Measurements from ENCODE around the gene PLEKHM2. TPM values are rescaled to one million over a fixed set of nuclear protein-coding genes. Genes with fewer than 3 reads are reported as not detected.
A peak's percentile ranks its signal among the peaks of the same experiment; 100 is the strongest.

The PLEKHM2 gene
- total RNA-seq, 1 experiment from 2014 or later = 33.3 TPM

DNA sequence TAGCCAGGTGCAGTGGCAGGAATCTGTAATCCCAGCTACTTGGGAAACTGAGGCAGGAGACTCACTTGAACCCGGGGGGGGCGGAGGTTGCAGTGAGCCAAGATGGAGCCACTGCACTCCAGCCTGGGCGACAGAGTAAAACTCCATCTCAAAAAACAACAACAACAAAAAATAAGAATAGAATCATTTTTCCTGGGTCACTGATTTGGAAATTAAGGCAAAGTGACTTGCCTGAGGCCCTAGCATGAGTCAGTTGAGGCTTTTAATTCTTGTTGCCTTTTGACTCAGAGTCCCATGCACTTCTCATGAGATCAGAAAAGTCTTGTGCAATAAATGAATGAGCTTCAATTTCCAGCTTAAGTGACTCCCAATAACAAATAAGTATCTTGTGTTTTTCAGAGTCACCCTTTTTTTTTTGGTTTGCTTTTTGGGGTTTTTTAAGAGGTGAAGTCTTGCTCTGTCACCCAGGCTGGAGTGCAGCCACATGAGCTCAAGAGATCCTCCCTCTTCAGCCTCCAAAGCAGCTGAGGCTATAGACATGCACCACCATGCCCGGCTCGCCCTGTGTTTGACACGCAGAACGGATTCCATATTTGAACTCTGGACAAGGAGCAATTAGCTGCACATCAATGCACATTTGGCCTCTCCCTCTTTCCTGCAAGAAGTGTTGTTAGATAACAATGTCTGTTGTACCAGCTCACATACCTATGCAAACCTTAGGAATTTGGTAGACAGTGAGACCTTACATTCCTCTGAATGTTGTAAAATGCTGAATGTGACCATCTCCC is 3.4 kb upstream of the PLEKHM2 start:
- H3K36me3 ChIP-seq (ENCODE audit: control insufficient read depth, insufficient read depth, low read length) = no peaks in the 10 kb centered on the region
- Mint-ChIP-seq H3K4me3 (ENCODE audit: unreplicated experiment) (no peak overlapping the region), H3K27ac (ENCODE audit: unreplicated experiment) (peak overlapping the region; percentile 56), H3K4me1 (ENCODE audit: low read depth, unreplicated experiment) (peaks cover 38% of the 10 kb centered on the region), H3K9me3 (ENCODE audit: unreplicated experiment) (no peaks in the 10 kb centered on the region), H3K27me3 (ENCODE audit: insufficient read depth, unreplicated experiment) (no peaks in the 10 kb centered on the region), H3K36me3 (ENCODE audit: insufficient read depth, unreplicated experiment) (no peaks in the 10 kb centered on the region)
- H3K27me3 ChIP-seq (replicated peaks; ENCODE audit: control insufficient read depth, insufficient read depth, low read length) = no peaks in the 10 kb centered on the region
- 0 out of 2 replicates have a peak, but pooled peaks cover 5% of the 10 kb centered on the region for H3K9me3 ChIP-seq
- POLR2A ChIA-PET = no interaction called here
- CTCF ChIA-PET = interaction anchor here (0.6 kb wide), 1 partner anchor 472 kb away, joined by 3 read pairs; no protein-coding TSS in a partner anchor
- TF ChIP-seq, protein P1, sequence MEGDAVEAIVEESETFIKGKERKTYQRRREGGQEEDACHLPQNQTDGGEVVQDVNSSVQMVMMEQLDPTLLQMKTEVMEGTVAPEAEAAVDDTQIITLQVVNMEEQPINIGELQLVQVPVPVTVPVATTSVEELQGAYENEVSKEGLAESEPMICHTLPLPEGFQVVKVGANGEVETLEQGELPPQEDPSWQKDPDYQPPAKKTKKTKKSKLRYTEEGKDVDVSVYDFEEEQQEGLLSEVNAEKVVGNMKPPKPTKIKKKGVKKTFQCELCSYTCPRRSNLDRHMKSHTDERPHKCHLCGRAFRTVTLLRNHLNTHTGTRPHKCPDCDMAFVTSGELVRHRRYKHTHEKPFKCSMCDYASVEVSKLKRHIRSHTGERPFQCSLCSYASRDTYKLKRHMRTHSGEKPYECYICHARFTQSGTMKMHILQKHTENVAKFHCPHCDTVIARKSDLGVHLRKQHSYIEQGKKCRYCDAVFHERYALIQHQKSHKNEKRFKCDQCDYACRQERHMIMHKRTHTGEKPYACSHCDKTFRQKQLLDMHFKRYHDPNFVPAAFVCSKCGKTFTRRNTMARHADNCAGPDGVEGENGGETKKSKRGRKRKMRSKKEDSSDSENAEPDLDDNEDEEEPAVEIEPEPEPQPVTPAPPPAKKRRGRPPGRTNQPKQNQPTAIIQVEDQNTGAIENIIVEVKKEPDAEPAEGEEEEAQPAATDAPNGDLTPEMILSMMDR (IDR thresholded peaks at IDR 0.05; ENCODE audit: insufficient read depth in 1 of 2, low read depth in 1 of 2, low read length in 1 of 2, severe bottlenecking in 1 of 2, unreplicated experiment in 1 of 2) = no peak
- no peak overlapping the region for H3K4me3 ChIP-seq (ENCODE audit: low read depth, low read length)
- peaks cover 32% of the 10 kb centered on the region for H3K4me1 ChIP-seq
- peak; percentile 33 to 55 for DNase-seq
- intact Hi-C loops (cut with micrococcal nuclease; ENCODE audit: unreplicated experiment) = loop anchor here (10.0 kb wide), 1 partner anchor 64 kb away; the partner anchor contains the start of gene TMEM82
- no TSS peak for BruUV-seq (replicated peaks)

DNA sequence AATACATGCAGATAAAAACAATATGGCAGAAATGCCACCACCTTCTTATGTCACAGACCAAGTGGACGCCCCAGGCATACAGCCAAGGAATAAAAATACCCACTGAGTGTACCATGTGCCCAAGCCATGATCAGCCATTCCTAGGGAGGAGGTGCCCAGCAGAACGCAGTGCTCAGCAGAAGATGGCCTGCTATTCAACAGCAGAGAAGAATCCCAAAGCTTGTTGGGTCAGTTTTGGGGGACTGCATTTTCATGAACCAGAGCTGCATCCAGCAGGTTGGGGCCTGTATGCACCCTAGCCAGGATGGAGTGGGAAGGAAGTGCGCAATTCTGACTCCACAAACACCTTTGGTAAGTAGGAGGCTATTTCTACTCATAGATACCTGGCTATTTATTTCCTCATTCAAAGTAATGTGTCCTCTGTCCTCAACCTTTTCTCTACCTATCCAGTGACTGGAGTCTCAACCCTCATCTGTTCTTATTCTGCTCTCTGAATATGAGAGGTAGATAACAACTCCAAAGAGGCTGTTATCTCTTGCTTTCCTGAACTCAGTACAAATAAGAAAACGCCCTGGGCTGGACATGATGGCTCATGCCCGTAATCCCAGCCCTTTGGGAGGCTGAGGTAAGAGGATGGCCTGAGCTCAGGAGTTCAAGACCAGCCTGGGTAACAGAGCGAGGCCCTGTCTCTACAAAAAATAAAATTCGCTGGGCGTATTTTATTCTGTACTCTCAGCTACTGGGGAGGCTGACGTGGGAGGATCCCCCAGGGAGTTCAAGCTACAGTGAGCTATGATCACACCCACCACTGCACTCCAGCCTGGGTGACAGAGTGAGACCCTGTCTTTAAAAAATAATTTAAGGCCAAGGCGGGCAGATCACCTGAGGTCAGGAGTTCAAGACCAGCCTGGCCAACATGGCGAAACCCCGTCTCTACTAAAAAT is 2.5 kb upstream of the PLEKHM2 start:
- H3K4me3 Mint-ChIP-seq (ENCODE audit: unreplicated experiment) = no peak overlapping the region
- Histone ChIP-seq H3K27me3 (replicated peaks; ENCODE audit: control insufficient read depth, insufficient read depth, low read length) (no peaks in the 10 kb centered on the region), H3K9me3 (0 out of 2 replicates have a peak, but pooled peaks cover 5% of the 10 kb centered on the region), H3K36me3 (ENCODE audit: control insufficient read depth, insufficient read depth, low read length) (no peaks in the 10 kb centered on the region), H3K4me1 (peaks cover 36% of the 10 kb centered on the region), H3K4me3 (ENCODE audit: low read depth, low read length) (no peak overlapping the region)
- intact Hi-C loops (cut with micrococcal nuclease; ENCODE audit: unreplicated experiment) = loop anchor here (10.0 kb wide), 1 partner anchor 63 kb away; the partner anchor contains the start of gene TMEM82
- BruUV-seq (replicated peaks) = no TSS peak
- H3K27me3 Mint-ChIP-seq (ENCODE audit: insufficient read depth, unreplicated experiment) = no peaks in the 10 kb centered on the region
- ChIA-PET CTCF (interaction anchor here (0.6 kb wide), 1 partner anchor 133 kb away, joined by 6 read pairs; no protein-coding TSS in a partner anchor), POLR2A (no interaction called here)
- peaks cover 40% of the 10 kb centered on the region for H3K4me1 Mint-ChIP-seq (ENCODE audit: low read depth, unreplicated experiment)
- H3K9me3 Mint-ChIP-seq (ENCODE audit: unreplicated experiment) = no peaks in the 10 kb centered on the region
- TF ChIP-seq, protein P1 (IDR thresholded peaks at IDR 0.05; ENCODE audit: insufficient read depth in 1 of 2, low read depth in 1 of 2, low read length in 1 of 2, severe bottlenecking in 1 of 2, unreplicated experiment in 1 of 2) = no peak
- H3K27ac Mint-ChIP-seq (ENCODE audit: unreplicated experiment) = peak overlapping the region; percentile 56
- no peak for DNase-seq
- no peaks in the 10 kb centered on the region for H3K36me3 Mint-ChIP-seq (ENCODE audit: insufficient read depth, unreplicated experiment)

DNA sequence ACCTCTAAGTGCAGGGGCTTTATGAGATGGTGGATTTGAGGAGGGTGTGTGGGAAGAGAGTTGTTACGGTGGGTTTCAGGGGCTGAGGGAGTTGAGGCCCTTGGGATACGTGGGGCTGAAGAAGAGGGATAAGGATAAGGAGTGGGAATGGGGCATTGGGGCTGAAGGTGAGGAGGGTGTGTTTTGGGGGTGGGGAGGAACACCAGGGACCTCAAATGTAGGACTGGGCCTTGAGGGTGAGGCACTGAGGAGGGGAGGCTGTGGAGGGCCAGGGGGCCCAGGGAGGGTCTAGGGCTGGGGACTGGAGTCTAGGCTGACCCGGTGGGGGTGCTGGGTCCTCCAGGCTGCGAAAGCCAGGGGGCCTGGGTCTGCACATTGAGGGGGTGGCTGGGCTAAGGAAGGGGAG is 1.2 kb upstream of the PLEKHM2 start:
- H3K9me3 Mint-ChIP-seq (ENCODE audit: unreplicated experiment) = no peaks in the 10 kb centered on the region
- intact Hi-C loops (cut with micrococcal nuclease; ENCODE audit: unreplicated experiment) = loop anchor here (10.0 kb wide), 1 partner anchor 62 kb away; the partner anchor contains the start of gene TMEM82
- no peaks in the 10 kb centered on the region for H3K36me3 Mint-ChIP-seq (ENCODE audit: insufficient read depth, unreplicated experiment)
- POLR2A ChIA-PET = no interaction called here
- H3K27ac Mint-ChIP-seq (ENCODE audit: unreplicated experiment) = peak overlapping the region; percentile 80
- peaks cover 36% of the 10 kb centered on the region for H3K4me1 ChIP-seq
- peak overlapping the region; percentile 63 for H3K4me3 Mint-ChIP-seq (ENCODE audit: unreplicated experiment)
- no peak for DNase-seq
- peaks cover 36% of the 10 kb centered on the region for H3K4me1 Mint-ChIP-seq (ENCODE audit: low read depth, unreplicated experiment)
- H3K36me3 ChIP-seq (ENCODE audit: control insufficient read depth, insufficient read depth, low read length) = no peaks in the 10 kb centered on the region
- CTCF ChIA-PET = no interaction called here
- BruUV-seq (replicated peaks) = no TSS peak
- no peaks in the 10 kb centered on the region for H3K27me3 Mint-ChIP-seq (ENCODE audit: insufficient read depth, unreplicated experiment)
- no peaks in the 10 kb centered on the region for H3K27me3 ChIP-seq (replicated peaks; ENCODE audit: control insufficient read depth, insufficient read depth, low read length)
- no peak overlapping the region for H3K4me3 ChIP-seq (ENCODE audit: low read depth, low read length)
- H3K9me3 ChIP-seq = 0 out of 2 replicates have a peak, but pooled peaks cover 5% of the 10 kb centered on the region
- TF ChIP-seq, protein P1 (IDR thresholded peaks at IDR 0.05; ENCODE audit: insufficient read depth in 1 of 2, low read depth in 1 of 2, low read length in 1 of 2, severe bottlenecking in 1 of 2, unreplicated experiment in 1 of 2) = no peak

All from Caco-2 (cell line).